ENCODE data around the gene ETHE1.

Gene ETHE1

DNA sequence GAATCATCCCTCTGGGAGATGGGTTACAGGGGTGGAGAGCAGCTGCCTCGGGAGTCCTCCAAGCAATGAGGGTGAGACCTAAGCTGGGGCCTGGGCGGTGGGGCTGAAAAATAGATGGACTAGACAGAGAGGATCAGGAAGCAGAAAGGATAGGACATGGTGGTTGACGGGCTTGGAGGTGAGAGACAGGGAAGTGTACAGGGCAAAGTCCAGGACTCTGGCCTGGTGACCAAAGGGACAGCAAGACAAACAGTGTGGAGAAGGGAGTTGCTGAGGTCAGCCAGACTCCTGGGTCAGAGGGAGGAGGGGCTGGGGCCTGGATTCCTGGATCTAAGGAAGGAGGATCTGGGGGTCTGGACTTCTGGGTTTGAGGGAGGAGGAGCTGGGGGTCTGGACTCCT, 28.0 kb downstream of the ETHE1 start:
- H3K14ac ChIP-seq (ENCODE audit: low read length in 2 of 2): no peak overlapping the region
- peaks cover 8% of the 10 kb centered on the region for H3K79me1 ChIP-seq (replicated peaks; ENCODE audit: low read length, poor library complexity, severe bottlenecking)
- no peak overlapping the region for H4K8ac ChIP-seq (ENCODE audit: low read length)
- no peak overlapping the region for H2AK5ac ChIP-seq (ENCODE audit: low read length, severe bottlenecking)
- no peak overlapping the region for H2BK5ac ChIP-seq (ENCODE audit: low read depth, low read length, poor library complexity, severe bottlenecking)
- peaks cover 5% of the 10 kb centered on the region for H3K4me1 ChIP-seq (ENCODE audit: control insufficient read depth, insufficient read depth, low read depth, low read length)
- no peak overlapping the region for H3K23ac ChIP-seq (ENCODE audit: low read length in 2 of 2)
- no peak overlapping the region for H3K18ac ChIP-seq (ENCODE audit: low read depth in 1 of 2, low read length in 2 of 2)
- H3K9ac ChIP-seq (ENCODE audit: low read length): no peak overlapping the region
- no peak overlapping the region for H3K4ac ChIP-seq (ENCODE audit: low read depth in 1 of 2, low read length in 2 of 2)
- no peaks in the 10 kb centered on the region for H3K9me3 ChIP-seq (ENCODE audit: control insufficient read depth, low read length)
- WGBS: 88% methylated on average over 3 of the region's 3 CpGs
- H2BK120ac ChIP-seq (ENCODE audit: low read depth, low read length): no peak overlapping the region
- H3K27ac ChIP-seq (ENCODE audit: low read length, poor library complexity, severe bottlenecking): no peak overlapping the region
- no peak overlapping the region for H2BK15ac ChIP-seq (ENCODE audit: low read depth, poor library complexity, severe bottlenecking)
- H3K4me3 ChIP-seq (ENCODE audit: insufficient read depth in 1 of 2, low read depth in 1 of 2, low read length in 2 of 2): no peak overlapping the region
- DNase-seq: no peak
- H2BK12ac ChIP-seq (ENCODE audit: low read length in 2 of 2): no peak overlapping the region
- no peaks in the 10 kb centered on the region for H3K27me3 ChIP-seq (ENCODE audit: control insufficient read depth in 1 of 2, insufficient read depth in 1 of 2, low read length in 2 of 2)
- H4K91ac ChIP-seq (ENCODE audit: low read length): no peak overlapping the region
- no peak overlapping the region for H3K4me2 ChIP-seq (ENCODE audit: low read length, poor library complexity, severe bottlenecking)
- peaks cover 36 to 42% of the 10 kb centered on the region in 2 experiments for H3K36me3 ChIP-seq (ENCODE audit: control insufficient read depth in 1 of 2, insufficient read depth in 2 of 2, low read depth in 1 of 2, low read length in 2 of 2)
- no peak overlapping the region for H2AFZ ChIP-seq (ENCODE audit: low read depth, low read length)

DNA sequence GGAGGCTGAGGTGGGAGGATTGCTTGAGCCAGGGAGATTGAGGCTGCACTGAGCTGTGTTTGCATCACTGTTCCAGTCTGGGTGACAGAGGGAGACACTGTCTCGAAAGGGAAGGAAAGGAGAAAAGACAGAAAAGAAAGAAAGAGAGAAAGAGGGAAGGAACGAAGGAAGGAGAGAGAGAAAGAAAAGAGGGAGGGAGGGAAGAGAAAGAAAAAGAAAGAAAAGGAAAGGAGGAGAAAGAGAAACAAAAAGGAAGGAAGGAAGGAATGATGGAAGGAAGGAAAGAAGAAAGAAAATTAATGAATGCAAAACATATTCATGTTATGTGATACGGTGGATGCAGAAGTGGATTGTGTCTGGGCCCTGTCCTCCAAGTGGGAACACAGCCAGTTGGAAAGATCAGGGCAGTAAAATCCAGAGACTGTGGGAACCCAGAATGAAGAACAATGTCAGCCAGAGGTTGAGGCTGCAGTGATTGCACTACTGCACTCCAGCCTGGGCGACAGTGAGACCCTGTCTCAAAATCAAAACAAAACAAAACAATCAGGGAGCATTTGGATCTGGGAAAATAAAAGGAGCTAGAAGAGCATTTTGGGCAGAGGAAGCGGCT, 28.7 kb downstream of the ETHE1 start:
- no peak overlapping the region for H3K14ac ChIP-seq (ENCODE audit: low read length in 2 of 2)
- H3K23ac ChIP-seq (ENCODE audit: low read length in 2 of 2): no peak overlapping the region
- no peaks in the 10 kb centered on the region for H3K9me3 ChIP-seq (ENCODE audit: control insufficient read depth, low read length)
- H3K27ac ChIP-seq (ENCODE audit: low read length, poor library complexity, severe bottlenecking): no peak overlapping the region
- H3K4ac ChIP-seq (ENCODE audit: low read depth in 1 of 2, low read length in 2 of 2): no peak overlapping the region
- H2BK120ac ChIP-seq (ENCODE audit: low read depth, low read length): no peak overlapping the region
- no peak overlapping the region for H3K9ac ChIP-seq (ENCODE audit: low read length)
- DNase-seq: no peak
- no peak overlapping the region for H2BK15ac ChIP-seq (ENCODE audit: low read depth, poor library complexity, severe bottlenecking)
- H3K18ac ChIP-seq (ENCODE audit: low read depth in 1 of 2, low read length in 2 of 2): no peak overlapping the region
- H3K4me2 ChIP-seq (ENCODE audit: low read length, poor library complexity, severe bottlenecking): no peak overlapping the region
- WGBS: 85% methylated on average over 4 of the region's 5 CpGs
- H2BK5ac ChIP-seq (ENCODE audit: low read depth, low read length, poor library complexity, severe bottlenecking): no peak overlapping the region
- no peak overlapping the region for H2BK12ac ChIP-seq (ENCODE audit: low read length in 2 of 2)
- no peak overlapping the region for H4K8ac ChIP-seq (ENCODE audit: low read length)
- H3K4me1 ChIP-seq (ENCODE audit: control insufficient read depth, insufficient read depth, low read depth, low read length): peaks cover 5% of the 10 kb centered on the region
- H3K79me1 ChIP-seq (replicated peaks; ENCODE audit: low read length, poor library complexity, severe bottlenecking): peaks cover 8% of the 10 kb centered on the region
- no peak overlapping the region for H3K4me3 ChIP-seq (ENCODE audit: insufficient read depth in 1 of 2, low read depth in 1 of 2, low read length in 2 of 2)
- H2AK5ac ChIP-seq (ENCODE audit: low read length, severe bottlenecking): no peak overlapping the region
- H4K91ac ChIP-seq (ENCODE audit: low read length): no peak overlapping the region
- H2AFZ ChIP-seq (ENCODE audit: low read depth, low read length): no peak overlapping the region
- no peaks in the 10 kb centered on the region for H3K27me3 ChIP-seq (ENCODE audit: control insufficient read depth in 1 of 2, insufficient read depth in 1 of 2, low read length in 2 of 2)
- H3K36me3 ChIP-seq (ENCODE audit: control insufficient read depth in 1 of 2, insufficient read depth in 2 of 2, low read depth in 1 of 2, low read length in 2 of 2): peaks cover 36 to 42% of the 10 kb centered on the region in 2 experiments

DNA sequence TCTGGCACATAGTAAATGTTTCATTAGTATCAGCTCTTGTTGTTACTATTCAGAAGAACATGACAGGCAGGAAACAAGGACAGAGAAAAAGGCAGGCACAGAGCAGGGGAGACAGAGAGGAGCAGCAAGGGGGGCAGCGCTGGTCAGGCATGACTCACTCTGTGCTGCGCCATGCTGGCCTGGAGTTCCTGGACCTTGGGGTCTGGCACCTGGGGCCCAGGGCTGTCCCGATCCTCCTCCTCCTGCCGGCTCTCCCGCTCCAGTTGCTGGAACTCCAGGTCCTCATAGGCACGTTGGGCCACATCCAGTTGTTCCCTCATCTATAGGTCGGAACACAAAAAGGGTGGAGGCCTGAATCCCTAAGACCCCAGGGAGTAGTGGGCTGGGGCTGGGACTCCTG, 30.0 kb downstream of the ETHE1 start:
- 89% methylated on average over 7 of the region's 7 CpGs for WGBS
- H3K4me3 ChIP-seq (ENCODE audit: insufficient read depth in 1 of 2, low read depth in 1 of 2, low read length in 2 of 2): no peak overlapping the region
- H3K27me3 ChIP-seq (ENCODE audit: control insufficient read depth in 1 of 2, insufficient read depth in 1 of 2, low read length in 2 of 2): no peaks in the 10 kb centered on the region
- peaks cover 36 to 41% of the 10 kb centered on the region in 2 experiments for H3K36me3 ChIP-seq (ENCODE audit: control insufficient read depth in 1 of 2, insufficient read depth in 2 of 2, low read depth in 1 of 2, low read length in 2 of 2)
- no peak overlapping the region for H3K18ac ChIP-seq (ENCODE audit: low read depth in 1 of 2, low read length in 2 of 2)
- no peaks in the 10 kb centered on the region for H3K9me3 ChIP-seq (ENCODE audit: control insufficient read depth, low read length)
- H3K27ac ChIP-seq (ENCODE audit: low read length, poor library complexity, severe bottlenecking): no peak overlapping the region
- H3K4me2 ChIP-seq (ENCODE audit: low read length, poor library complexity, severe bottlenecking): no peak overlapping the region
- DNase-seq: no peak
- no peak overlapping the region for H3K4ac ChIP-seq (ENCODE audit: low read depth in 1 of 2, low read length in 2 of 2)
- H2BK15ac ChIP-seq (ENCODE audit: low read depth, poor library complexity, severe bottlenecking): no peak overlapping the region
- H4K91ac ChIP-seq (ENCODE audit: low read length): no peak overlapping the region
- H3K4me1 ChIP-seq (ENCODE audit: control insufficient read depth, insufficient read depth, low read depth, low read length): peaks cover 1% of the 10 kb centered on the region
- H2BK12ac ChIP-seq (ENCODE audit: low read length in 2 of 2): no peak overlapping the region
- H2BK5ac ChIP-seq (ENCODE audit: low read depth, low read length, poor library complexity, severe bottlenecking): no peak overlapping the region
- H2AK5ac ChIP-seq (ENCODE audit: low read length, severe bottlenecking): no peak overlapping the region
- H4K8ac ChIP-seq (ENCODE audit: low read length): no peak overlapping the region
- H2AFZ ChIP-seq (ENCODE audit: low read depth, low read length): no peak overlapping the region
- H3K9ac ChIP-seq (ENCODE audit: low read length): no peak overlapping the region
- no peak overlapping the region for H2BK120ac ChIP-seq (ENCODE audit: low read depth, low read length)
- H3K14ac ChIP-seq (ENCODE audit: low read length in 2 of 2): no peak overlapping the region
- peaks cover 6% of the 10 kb centered on the region for H3K79me1 ChIP-seq (replicated peaks; ENCODE audit: low read length, poor library complexity, severe bottlenecking)
- H3K23ac ChIP-seq (ENCODE audit: low read length in 2 of 2): no peak overlapping the region

DNA sequence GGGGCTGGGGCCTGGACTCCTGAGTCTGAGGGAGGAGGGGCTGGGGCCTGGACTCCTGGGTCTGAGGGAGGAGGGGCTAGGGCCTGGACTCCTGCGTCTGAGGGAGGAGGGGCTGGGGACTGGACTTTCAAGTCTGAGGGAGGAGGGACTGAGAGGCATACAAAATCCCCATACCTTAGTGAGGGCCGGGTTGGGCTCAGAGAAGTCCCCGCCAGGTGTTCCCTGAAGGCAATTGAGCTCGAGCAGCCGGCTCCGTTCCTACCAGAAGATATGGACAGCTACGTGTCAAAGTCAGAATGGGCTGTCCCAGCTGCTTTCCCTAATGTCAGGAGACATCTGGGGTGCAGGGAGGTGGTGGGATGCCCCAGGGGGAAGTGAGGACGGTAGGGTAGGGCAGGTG, 31.9 kb downstream of the ETHE1 start:
- H3K4ac ChIP-seq (ENCODE audit: low read depth in 1 of 2, low read length in 2 of 2): no peak overlapping the region
- H2BK12ac ChIP-seq (ENCODE audit: low read length in 2 of 2): no peak overlapping the region
- H3K4me1 ChIP-seq (ENCODE audit: control insufficient read depth, insufficient read depth, low read depth, low read length): no peaks in the 10 kb centered on the region
- no peak overlapping the region for H2AFZ ChIP-seq (ENCODE audit: low read depth, low read length)
- no peaks in the 10 kb centered on the region for H3K9me3 ChIP-seq (ENCODE audit: control insufficient read depth, low read length)
- H3K9ac ChIP-seq (ENCODE audit: low read length): no peak overlapping the region
- H3K4me3 ChIP-seq (ENCODE audit: insufficient read depth in 1 of 2, low read depth in 1 of 2, low read length in 2 of 2): no peak overlapping the region
- H3K4me2 ChIP-seq (ENCODE audit: low read length, poor library complexity, severe bottlenecking): no peak overlapping the region
- no peaks in the 10 kb centered on the region for H3K79me1 ChIP-seq (replicated peaks; ENCODE audit: low read length, poor library complexity, severe bottlenecking)
- no peak overlapping the region for H4K91ac ChIP-seq (ENCODE audit: low read length)
- no peak overlapping the region for H3K23ac ChIP-seq (ENCODE audit: low read length in 2 of 2)
- no peak overlapping the region for H3K27ac ChIP-seq (ENCODE audit: low read length, poor library complexity, severe bottlenecking)
- no peak overlapping the region for H2BK120ac ChIP-seq (ENCODE audit: low read depth, low read length)
- peaks cover 35 to 44% of the 10 kb centered on the region in 2 experiments for H3K36me3 ChIP-seq (ENCODE audit: control insufficient read depth in 1 of 2, insufficient read depth in 2 of 2, low read depth in 1 of 2, low read length in 2 of 2)
- H2BK5ac ChIP-seq (ENCODE audit: low read depth, low read length, poor library complexity, severe bottlenecking): no peak overlapping the region
- 86% methylated on average over 8 of the region's 8 CpGs for WGBS
- DNase-seq: no peak
- H4K8ac ChIP-seq (ENCODE audit: low read length): no peak overlapping the region
- no peak overlapping the region for H3K18ac ChIP-seq (ENCODE audit: low read depth in 1 of 2, low read length in 2 of 2)
- H3K14ac ChIP-seq (ENCODE audit: low read length in 2 of 2): no peak overlapping the region
- H3K27me3 ChIP-seq (ENCODE audit: control insufficient read depth in 1 of 2, insufficient read depth in 1 of 2, low read length in 2 of 2): no peaks in the 10 kb centered on the region
- no peak overlapping the region for H2BK15ac ChIP-seq (ENCODE audit: low read depth, poor library complexity, severe bottlenecking)
- H2AK5ac ChIP-seq (ENCODE audit: low read length, severe bottlenecking): no peak overlapping the region
